IMR-90 (cell line): Measurements from ENCODE around the gene VPS18. TPM values are rescaled to one million over a fixed set of nuclear protein-coding genes. Genes with fewer than 3 reads are reported as not detected.

ENCODE experiments used
- ATAC-seq: fragments of 200-7000 bp; cut with Tn5 transposase; 2 replicates; pipeline ENCODE4 v1.9.1; 2020; ENCODE audit warnings: low read depth, mild to moderate bottlenecking, moderate library complexity
- BruUV-seq: library from RNA; stranded (reverse); fragments of 400-500 nt; replicated peaks from 2 replicates; lab custom pipeline; 2021; lab: Mats Ljungman, UMichigan
- CTCF ChIA-PET: fragments of 300-600 bp; formaldehyde crosslinking; extraction: SDS; loops from one replicate; lab custom pipeline; 2021; ENCODE audit warnings: antibody characterized with exemption; lab: Yijun Ruan, JAX
- POLR2A ChIA-PET: fragments of 300-600 bp; sonication (Branson Sonifier 250); formaldehyde crosslinking; loops from one replicate; lab custom pipeline; 2022; ENCODE audit warnings: antibody characterized with exemption; ENCODE audit not compliant: unreplicated experiment; lab: Charles Lee
- DNase-seq: peaks from one replicate; pipeline ENCODE4 v3.0.0; 2013
- H2AFZ ChIP-seq: replicated peaks from 2 replicates; pipeline ENCODE3; 2013; ENCODE audit warnings: low read length, mild to moderate bottlenecking; ENCODE audit not compliant: poor library complexity
- H2AK5ac ChIP-seq: 2 replicates; pipeline ENCODE4 v1.6.1; 2013; ENCODE audit warnings: low read depth, low read length, inconsistent platforms
- H2AK9ac ChIP-seq: replicated peaks from 2 replicates; pipeline ENCODE3; 2013; ENCODE audit warnings: mild to moderate bottlenecking, low read depth, low read length, moderate library complexity; ENCODE audit not compliant: poor library complexity
- H2BK120ac ChIP-seq: 2 replicates; pipeline ENCODE4 v1.6.1; 2013; ENCODE audit warnings: low read depth, low read length, inconsistent platforms
- H2BK15ac ChIP-seq: 3 replicates; pipeline ENCODE4 v1.6.1; 2013; ENCODE audit warnings: low read depth, low read length, inconsistent platforms
- H2BK20ac ChIP-seq: 2 replicates; pipeline ENCODE4 v1.6.1; 2013; ENCODE audit warnings: low read depth, mild to moderate bottlenecking, inconsistent platforms, low read length, moderate library complexity
- H2BK5ac ChIP-seq: 2 replicates; pipeline ENCODE4 v1.6.1; 2013; ENCODE audit warnings: mild to moderate bottlenecking, low read depth, low read length, inconsistent platforms; ENCODE audit not compliant: poor library complexity, severe bottlenecking
- H3K14ac ChIP-seq: replicated peaks from 2 replicates; pipeline ENCODE4 v1.6.1; 2013; ENCODE audit warnings: low read depth, low read length, inconsistent platforms
- H3K18ac ChIP-seq: 2 replicates; pipeline ENCODE4 v1.6.1; 2013; ENCODE audit warnings: low read depth, low read length, control low read depth
- H3K23ac ChIP-seq: 2 replicates; pipeline ENCODE4 v1.6.1; 2013; ENCODE audit warnings: low read depth, low read length, inconsistent platforms
- H3K27ac ChIP-seq: 2 replicates; pipeline ENCODE4 v1.5.1; 2013; ENCODE audit warnings: mild to moderate bottlenecking, control low read depth, low read length; ENCODE audit not compliant: insufficient read depth
- H3K27me3 ChIP-seq: 2 replicates; pipeline ENCODE4 v1.6.1; 2013; ENCODE audit warnings: low read length; ENCODE audit not compliant: control insufficient read depth, insufficient read depth
- H3K36me3 ChIP-seq: 2 replicates; pipeline ENCODE4 v1.6.1; 2013; ENCODE audit warnings: low read length, mixed read lengths; ENCODE audit not compliant: control insufficient read depth, insufficient read depth
- H3K4ac ChIP-seq: 2 replicates; pipeline ENCODE4 v1.6.1; 2013; ENCODE audit warnings: low read depth, low read length, inconsistent platforms
- H3K4me1 ChIP-seq: 2 replicates; pipeline ENCODE4 v1.6.1; 2013; ENCODE audit warnings: low read length, mixed read lengths; ENCODE audit not compliant: control insufficient read depth, insufficient read depth
- H3K4me2 ChIP-seq: 2 replicates; pipeline ENCODE4 v1.6.1; 2013; ENCODE audit warnings: low read depth, mild to moderate bottlenecking, control low read depth, low read length, moderate library complexity
- H3K4me3 ChIP-seq: 2 replicates; pipeline ENCODE4 v1.5.1; 2013; ENCODE audit warnings: low read depth, mild to moderate bottlenecking, control low read depth, low read length, moderate library complexity; ENCODE audit not compliant: insufficient read depth
- H3K56ac ChIP-seq: 2 replicates; pipeline ENCODE4 v1.6.1; 2013; ENCODE audit warnings: low read length, inconsistent platforms; ENCODE audit not compliant: insufficient read depth; ENCODE audit errors: extremely low read depth
- H3K79me1 ChIP-seq, 2 experiments: 2 replicates each; pipeline ENCODE4 v1.6.1; 2013; ENCODE audit warnings: low read length in 2 of 2, inconsistent platforms in 1 of 2, low read depth in 1 of 2
- H3K9ac ChIP-seq: 2 replicates; pipeline ENCODE4 v1.6.1; 2013; ENCODE audit warnings: low read depth, low read length, control low read depth
- H3K9me1 ChIP-seq: 2 replicates; pipeline ENCODE4 v1.6.1; 2013; ENCODE audit warnings: low read length, inconsistent platforms; ENCODE audit not compliant: insufficient read depth
- H3K9me3 ChIP-seq: 2 replicates; pipeline ENCODE4 v1.6.1; 2013; ENCODE audit warnings: low read length; ENCODE audit not compliant: control insufficient read depth, insufficient read depth
- H4K20me1 ChIP-seq: 2 replicates; pipeline ENCODE4 v1.6.1; 2013; ENCODE audit warnings: low read length, inconsistent platforms; ENCODE audit not compliant: insufficient read depth
- H4K5ac ChIP-seq: 2 replicates; pipeline ENCODE4 v1.6.1; 2013; ENCODE audit warnings: mild to moderate bottlenecking, low read depth, low read length, control low read depth
- H4K8ac ChIP-seq, 2 experiments: 2 replicates each; pipeline ENCODE4 v1.6.1; 2013; ENCODE audit warnings: low read depth in 2 of 2, low read length in 2 of 2, control low read depth in 1 of 2, inconsistent platforms in 1 of 2
- H4K91ac ChIP-seq: 2 replicates; pipeline ENCODE4 v1.6.1; 2013; ENCODE audit warnings: low read depth, low read length, inconsistent platforms; ENCODE audit not compliant: insufficient read depth
- BHLHE40 ChIP-seq: fragments of 150-350 bp; IDR thresholded peaks from 2 replicates; pipeline ENCODE4 v1.6.1; 2016; ENCODE audit warnings: mild to moderate bottlenecking, low read depth, low read length
- CEBPB ChIP-seq: IDR thresholded peaks from 2 replicates; pipeline ENCODE4 v1.6.1; 2012; ENCODE audit warnings: low read depth, low read length, improper control_type of control experiment
- CHD1 ChIP-seq: IDR thresholded peaks from 2 replicates; pipeline ENCODE4 v1.6.1; 2012; ENCODE audit warnings: low read depth, low read length, improper control_type of control experiment
- CTCF ChIP-seq: conservative IDR thresholded peaks from 2 replicates; pipeline ENCODE4 v1.5.1; 2012; ENCODE audit warnings: mild to moderate bottlenecking, low read depth, low read length, improper control_type of control experiment
- FOS ChIP-seq: fragments of 150-350 bp; IDR thresholded peaks from 2 replicates; pipeline ENCODE4 v1.6.1; 2016; ENCODE audit warnings: low read depth, low read length
- MAFK ChIP-seq: IDR thresholded peaks from 2 replicates; pipeline ENCODE4 v1.6.1; 2012; ENCODE audit warnings: low read depth, low read length, improper control_type of control experiment
- MAZ ChIP-seq: IDR thresholded peaks from 2 replicates; pipeline ENCODE4 v1.6.1; 2012; ENCODE audit warnings: low read depth, mild to moderate bottlenecking, low read length, improper control_type of control experiment, moderate library complexity, borderline replicate concordance
- MXI1 ChIP-seq: IDR thresholded peaks from 2 replicates; pipeline ENCODE4 v1.6.1; 2012; ENCODE audit warnings: low read depth, mild to moderate bottlenecking, low read length, moderate library complexity, borderline replicate concordance
- NFE2L2 ChIP-seq: fragments of 150-350 bp; IDR thresholded peaks from 2 replicates; pipeline ENCODE4 v1.6.1; 2016; ENCODE audit warnings: low read depth, mild to moderate bottlenecking, low read length
- RAD21 ChIP-seq: IDR thresholded peaks from 2 replicates; pipeline ENCODE4 v1.6.1; 2012; ENCODE audit warnings: low read length, improper control_type of control experiment
- RFX5 ChIP-seq: IDR thresholded peaks from 2 replicates; pipeline ENCODE4 v1.8.0; 2012; ENCODE audit warnings: low read depth, mild to moderate bottlenecking, low read length, moderate library complexity
- SMC3 ChIP-seq: fragments of 150-350 bp; IDR thresholded peaks from 2 replicates; pipeline ENCODE4 v1.6.1; 2016; ENCODE audit warnings: low read depth, mild to moderate bottlenecking, antibody characterized with exemption, low read length, moderate library complexity
- WGBS, 2 experiments: methylation state at CpG; one replicate each; pipeline versions ENCODE4 v1.1.5 to v1.1.7; 2013; ENCODE audit warnings: missing lambda C conversion rate in 2 of 2; ENCODE audit not compliant: insufficient read length in 1 of 2; ENCODE audit errors: extremely low coverage in 2 of 2; 5-methylcytosine and 5-hydroxymethylcytosine counted together
- dilution Hi-C: fragments of 300-500 bp; cut with HindIII; formaldehyde crosslinking; loops from one replicate; pipeline ENCODE4 v1.14.3; 2018; ENCODE audit warnings: low sequenced_read_pairs; ENCODE audit not compliant: unreplicated experiment
- in situ Hi-C: fragments of 300-500 bp; cut with MboI; formaldehyde crosslinking; loops from 3 replicates; pipeline ENCODE4 v1.14.3; 2019; ENCODE audit warnings: low sequenced_read_pairs, inconsistent platforms, mixed read lengths
- intact Hi-C: fragments of 100-400 bp; cut with micrococcal nuclease; formaldehyde crosslinking; loops from 2 replicates; pipeline ENCODE4 v1.10.0; 2022
- polyA plus RNA-seq, 3 experiments: library from polyadenylated mRNA; depleted of rRNA; stranded (reverse); fragments of >200 nt; gene quantifications; 2 replicates each; pipeline ENCODE4 v1.2.3, GENCODE V29; 2012; ENCODE audit warnings: low replicate concordance in 1 of 3
- total RNA-seq: library from RNA; depleted of rRNA; stranded (reverse); fragments of >200 nt; gene quantifications from 2 replicates; pipeline ENCODE4 v1.2.3, GENCODE V29; 2012
- TF ChIP-seq, protein P1 (sequence below): fragments of 150-350 bp; IDR thresholded peaks from 2 replicates; pipeline ENCODE4 v1.6.1; 2017; ENCODE audit warnings: mild to moderate bottlenecking, antibody characterized with exemption, low read length, low read depth

VPS18 gene
- total and polyA plus RNA-seq, 2 of the 4 experiments (the other 2 are of a cell fraction), result 19.3 to 32.3 TPM

DNA sequence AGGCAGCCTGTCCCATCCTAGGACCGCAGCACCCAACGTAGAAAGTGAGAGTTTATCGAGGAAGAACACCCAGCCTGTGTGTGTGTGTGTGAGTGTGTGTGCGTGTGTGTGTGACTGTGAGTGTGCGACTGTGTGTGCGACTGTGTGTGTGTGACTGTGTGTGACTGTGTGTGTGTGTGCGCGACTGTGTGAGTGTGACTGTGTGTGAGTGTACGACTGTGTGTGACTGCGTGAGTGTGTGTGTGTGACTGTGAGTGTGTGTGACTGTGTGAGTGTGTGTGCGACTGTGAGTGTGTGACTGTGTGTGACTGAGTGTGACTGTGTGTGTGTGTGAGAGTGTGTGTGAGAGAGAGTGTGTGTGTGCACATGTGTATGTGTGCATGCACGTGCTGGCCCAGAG lies 19.8 kb downstream of the VPS18 start:
- ATAC-seq (no peak), DNase-seq (no peak)
- no peak overlapping the region for H3K27ac ChIP-seq
- H2AK9ac ChIP-seq, result no peak overlapping the region
- no peaks in the 10 kb centered on the region for H3K79me1 ChIP-seq
- dilution Hi-C loops (no loop called here), intact Hi-C loops (no loop called here), in situ Hi-C loops (no loop called here)
- peak overlapping the region; percentile 91 for H2AK5ac ChIP-seq
- no peak overlapping the region for H4K8ac ChIP-seq
- H3K23ac ChIP-seq, result no peak overlapping the region
- H3K14ac ChIP-seq, result no peak overlapping the region
- peaks cover 4% of the 10 kb centered on the region; the same call in 1 of the 2 replicates for H3K4me1 ChIP-seq
- no TSS peak for BruUV-seq
- H3K9me1 ChIP-seq, result peaks cover 4% of the 10 kb centered on the region
- 100% methylated on average over 8 of the region's 12 CpGs; no CpG with 5 or more reads in 1 of the 2 experiments for WGBS, 2 experiments
- no peak overlapping the region; the same call in 1 of the 2 replicates for H4K91ac ChIP-seq
- no peaks in the 10 kb centered on the region for H3K36me3 ChIP-seq
- no peaks in the 10 kb centered on the region for H3K27me3 ChIP-seq
- H4K5ac ChIP-seq, result no peak overlapping the region
- no peak overlapping the region for H3K4ac ChIP-seq
- ChIA-PET POLR2A (no interaction called here), CTCF (no interaction called here)
- H2BK20ac ChIP-seq, result no peak overlapping the region
- no peak overlapping the region for H3K9ac ChIP-seq
- no peak overlapping the region for H3K18ac ChIP-seq
- no peak overlapping the region for H3K4me2 ChIP-seq
- no peak overlapping the region for H2BK5ac ChIP-seq
- no peak for TF ChIP-seq CEBPB
- no peak for TF ChIP-seq RFX5
- TF ChIP-seq NFE2L2, result no peak
- no peak for TF ChIP-seq CTCF
- TF ChIP-seq MAFK, result no peak
- no peak for TF ChIP-seq CHD1
- no peak for TF ChIP-seq MAZ
- TF ChIP-seq RAD21, result no peak
- no peak for TF ChIP-seq FOS
- TF ChIP-seq MXI1, result no peak
- TF ChIP-seq SMC3, result no peak
- no peak for TF ChIP-seq BHLHE40
- TF ChIP-seq, protein P1, sequence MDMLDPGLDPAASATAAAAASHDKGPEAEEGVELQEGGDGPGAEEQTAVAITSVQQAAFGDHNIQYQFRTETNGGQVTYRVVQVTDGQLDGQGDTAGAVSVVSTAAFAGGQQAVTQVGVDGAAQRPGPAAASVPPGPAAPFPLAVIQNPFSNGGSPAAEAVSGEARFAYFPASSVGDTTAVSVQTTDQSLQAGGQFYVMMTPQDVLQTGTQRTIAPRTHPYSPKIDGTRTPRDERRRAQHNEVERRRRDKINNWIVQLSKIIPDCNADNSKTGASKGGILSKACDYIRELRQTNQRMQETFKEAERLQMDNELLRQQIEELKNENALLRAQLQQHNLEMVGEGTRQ, result no peak
- no peak overlapping the region for H2BK120ac ChIP-seq
- no peaks in the 10 kb centered on the region for H3K9me3 ChIP-seq
- H2AFZ ChIP-seq, result peak overlapping the region; percentile 49
- H4K20me1 ChIP-seq, result no peaks in the 10 kb centered on the region
- H2BK15ac ChIP-seq, result no peak overlapping the region
- H3K4me3 ChIP-seq, result no peak overlapping the region
- H3K56ac ChIP-seq, result no peak overlapping the region
